ENCODE results near the gene FBXO7.

Gene FBXO7

DNA sequence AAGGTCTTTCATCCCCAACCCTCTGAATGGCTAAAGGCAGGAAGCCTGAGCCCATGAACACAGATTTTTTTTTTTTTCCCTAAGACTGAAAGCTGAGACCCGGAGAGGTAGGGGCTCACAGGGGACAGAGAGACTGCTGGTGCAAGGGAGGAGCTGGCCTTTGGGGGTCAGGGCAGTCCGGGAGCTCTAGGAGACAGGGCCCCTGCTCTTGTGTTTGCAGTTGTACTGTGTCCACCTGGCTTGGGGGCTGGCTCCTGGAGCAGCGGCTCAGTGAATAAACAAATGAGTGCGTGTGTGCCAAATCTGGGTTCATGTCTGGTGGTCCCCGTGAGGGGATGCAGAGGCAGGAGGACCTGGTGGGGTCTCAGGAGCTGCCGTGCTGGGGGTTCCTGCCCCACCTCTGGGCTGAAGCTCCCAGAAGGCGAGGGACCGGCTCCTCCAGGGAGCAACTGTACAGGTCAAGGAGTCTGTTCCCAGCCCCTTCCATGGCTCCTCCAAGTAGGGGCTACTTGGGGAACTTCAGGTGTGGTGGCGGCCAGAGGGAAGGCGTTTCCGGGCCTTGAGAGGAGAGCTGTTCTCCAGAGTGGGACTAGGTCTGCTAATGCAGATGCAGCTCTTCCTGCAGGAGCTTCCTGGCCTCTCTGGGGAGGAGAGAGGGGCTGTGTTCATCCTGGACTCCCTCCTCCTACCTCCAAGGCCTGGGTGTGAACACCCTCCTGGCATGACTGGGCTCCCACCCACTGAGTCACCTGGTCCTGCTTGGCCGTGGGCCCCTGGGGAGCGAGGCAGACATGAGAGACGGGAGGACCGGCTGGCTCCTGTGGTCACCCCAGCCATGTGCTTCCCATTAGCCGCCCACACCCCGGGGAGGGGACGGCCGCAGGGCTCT lies 57.6 kb downstream of the FBXO7 start:
- no peaks in the 10 kb centered on the region for H3K36me3 ChIP-seq (ENCODE audit: insufficient read depth, low read length)
- peak overlapping the region; percentile 64 for H3K9ac ChIP-seq (ENCODE audit: low read depth, low read length)
- 66% methylated on average over 19 of the region's 19 CpGs for WGBS
- H3K4me3 ChIP-seq (ENCODE audit: low read length), result peak overlapping the region; percentile 43
- peaks cover 4% of the 10 kb centered on the region; the same call in 1 of the 2 replicates for H3K4me1 ChIP-seq (ENCODE audit: insufficient read depth, low read length)
- no peaks in the 10 kb centered on the region for H3K9me3 ChIP-seq (ENCODE audit: insufficient read depth, low read depth, low read length)
- H3K27ac ChIP-seq (ENCODE audit: low read depth, low read length), result peak overlapping the region; percentile 93
- no peaks in the 10 kb centered on the region for H3K27me3 ChIP-seq (ENCODE audit: insufficient read depth, low read length)

DNA sequence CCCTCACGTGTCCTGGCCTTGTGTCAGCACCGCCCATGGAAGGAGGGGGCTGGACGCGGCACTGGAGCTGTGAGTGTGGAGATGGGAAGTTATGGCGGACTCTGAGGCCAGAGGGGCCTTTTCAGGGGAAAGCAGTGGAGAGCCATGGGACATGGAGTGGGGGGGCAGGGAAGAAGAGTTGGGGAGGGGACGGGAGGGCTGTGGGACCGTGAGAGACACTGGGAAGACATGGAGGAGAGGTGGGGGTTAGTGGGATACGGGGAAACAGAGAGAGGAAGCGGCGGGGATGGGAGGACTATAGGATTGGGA lies 58.2 kb downstream of the FBXO7 start:
- WGBS, result 91% methylated on average over 10 of the region's 10 CpGs
- no peaks in the 10 kb centered on the region for H3K36me3 ChIP-seq (ENCODE audit: insufficient read depth, low read length)
- no peak overlapping the region for H3K27ac ChIP-seq (ENCODE audit: low read depth, low read length)
- no peaks in the 10 kb centered on the region for H3K27me3 ChIP-seq (ENCODE audit: insufficient read depth, low read length)
- H3K9me3 ChIP-seq (ENCODE audit: insufficient read depth, low read depth, low read length), result no peaks in the 10 kb centered on the region
- no peak overlapping the region for H3K4me3 ChIP-seq (ENCODE audit: low read length)
- H3K4me1 ChIP-seq (ENCODE audit: insufficient read depth, low read length), result peaks cover 4% of the 10 kb centered on the region; the same call in 1 of the 2 replicates
- no peak overlapping the region for H3K9ac ChIP-seq (ENCODE audit: low read depth, low read length)

DNA sequence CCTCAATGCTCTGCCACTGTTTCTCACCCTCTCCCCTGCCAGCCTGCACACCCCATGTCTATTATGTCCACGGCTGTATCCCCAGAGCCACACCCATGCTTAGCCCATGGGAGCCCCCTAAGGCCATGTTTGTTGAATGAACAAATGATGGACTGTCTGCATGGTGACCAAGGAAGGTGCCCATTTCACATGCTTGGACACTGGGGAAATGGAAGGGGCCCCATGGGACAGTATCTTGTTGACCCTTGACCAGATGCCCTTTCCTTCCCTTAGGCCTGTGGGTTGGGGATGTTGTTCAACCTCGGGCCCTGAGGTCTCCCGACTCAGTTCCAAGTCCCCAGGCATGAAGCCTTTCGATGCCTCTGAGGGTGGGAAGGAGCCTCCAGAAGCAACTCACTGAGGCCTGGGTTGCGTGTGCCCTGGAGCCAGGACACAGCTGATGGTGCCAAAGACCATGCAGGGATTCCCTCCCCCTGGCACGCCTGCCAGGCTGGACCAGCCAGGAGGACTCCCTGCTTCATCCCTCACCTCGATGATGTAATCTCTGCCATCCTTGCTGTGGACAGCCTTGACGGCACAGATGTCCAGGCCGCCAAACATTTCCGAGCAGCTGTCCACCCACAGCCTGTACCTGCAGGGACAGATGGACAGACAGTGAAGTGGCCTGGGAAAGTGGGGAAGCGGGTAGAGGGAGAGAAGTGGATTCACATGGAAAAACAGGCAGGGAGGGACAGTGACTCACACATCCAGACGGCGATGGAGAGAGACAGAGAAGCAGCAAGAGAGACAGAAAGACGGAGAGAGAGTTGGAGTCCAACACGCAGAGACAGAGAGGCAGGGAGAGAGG lies 58.9 kb downstream of the FBXO7 start:
- Histone ChIP-seq H3K27ac (ENCODE audit: low read depth, low read length) (no peak overlapping the region), H3K27me3 (ENCODE audit: insufficient read depth, low read length) (no peaks in the 10 kb centered on the region), H3K36me3 (ENCODE audit: insufficient read depth, low read length) (no peaks in the 10 kb centered on the region), H3K9me3 (ENCODE audit: insufficient read depth, low read depth, low read length) (no peaks in the 10 kb centered on the region), H3K4me3 (ENCODE audit: low read length) (no peak overlapping the region), H3K4me1 (ENCODE audit: insufficient read depth, low read length) (peaks cover 4% of the 10 kb centered on the region; the same call in 1 of the 2 replicates), H3K9ac (ENCODE audit: low read depth, low read length) (no peak overlapping the region)
- WGBS, result 91% methylated on average over 15 of the region's 15 CpGs

DNA sequence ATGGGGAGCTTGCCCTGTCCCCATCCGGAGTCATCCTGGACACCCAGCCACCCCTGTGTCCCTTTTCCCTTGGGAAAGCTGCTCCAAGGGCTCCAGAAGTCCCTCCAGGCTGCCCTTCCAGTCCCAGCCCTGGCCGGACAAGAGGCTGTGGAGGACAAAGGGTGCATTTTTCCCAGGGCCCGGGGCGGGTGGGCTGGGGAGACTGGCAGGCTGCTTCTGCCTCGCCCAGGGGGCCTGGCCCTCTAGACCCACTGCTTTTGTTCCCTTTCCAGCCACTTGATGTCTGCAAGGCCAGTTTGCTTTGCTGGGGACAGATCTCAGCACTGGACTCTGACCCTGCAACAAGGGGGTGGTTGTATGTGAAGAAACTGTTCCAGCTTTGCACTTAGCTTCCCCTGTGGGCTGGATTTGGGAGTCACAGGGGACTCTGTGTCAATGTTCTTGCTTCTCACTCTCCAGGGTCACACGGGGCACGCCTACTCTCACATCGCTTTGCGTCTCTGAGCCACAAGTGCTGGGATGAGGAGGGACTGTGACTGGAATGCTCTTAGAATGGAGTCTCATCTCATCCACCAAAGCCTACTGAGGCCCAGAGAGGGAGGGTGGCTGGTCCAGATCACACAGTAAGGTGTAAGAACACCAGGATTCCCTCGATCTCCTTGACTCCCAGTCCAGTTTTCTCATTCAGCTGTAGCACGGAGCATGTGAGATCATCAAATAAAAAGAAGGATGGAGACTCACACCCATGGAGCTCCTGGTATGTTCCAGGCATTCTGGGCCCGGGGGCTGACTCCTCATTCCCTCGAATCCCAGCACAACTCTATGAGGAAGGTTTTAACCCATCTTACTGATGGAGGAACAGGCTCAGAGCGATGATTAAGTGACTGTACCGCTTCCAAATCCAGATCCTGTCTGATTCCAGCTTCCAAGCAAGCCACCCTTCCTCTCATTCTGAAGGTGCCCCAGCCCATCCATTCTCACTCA lies 59.9 kb downstream of the FBXO7 start:
- H3K4me3 ChIP-seq (ENCODE audit: low read length), result no peak overlapping the region
- 92% methylated on average over 15 of the region's 15 CpGs for WGBS
- H3K9me3 ChIP-seq (ENCODE audit: insufficient read depth, low read depth, low read length), result no peaks in the 10 kb centered on the region
- no peak overlapping the region for H3K9ac ChIP-seq (ENCODE audit: low read depth, low read length)
- H3K27ac ChIP-seq (ENCODE audit: low read depth, low read length), result no peak overlapping the region
- H3K27me3 ChIP-seq (ENCODE audit: insufficient read depth, low read length), result no peaks in the 10 kb centered on the region
- H3K4me1 ChIP-seq (ENCODE audit: insufficient read depth, low read length), result peaks cover 4% of the 10 kb centered on the region; the same call in 1 of the 2 replicates
- H3K36me3 ChIP-seq (ENCODE audit: insufficient read depth, low read length), result no peaks in the 10 kb centered on the region

DNA sequence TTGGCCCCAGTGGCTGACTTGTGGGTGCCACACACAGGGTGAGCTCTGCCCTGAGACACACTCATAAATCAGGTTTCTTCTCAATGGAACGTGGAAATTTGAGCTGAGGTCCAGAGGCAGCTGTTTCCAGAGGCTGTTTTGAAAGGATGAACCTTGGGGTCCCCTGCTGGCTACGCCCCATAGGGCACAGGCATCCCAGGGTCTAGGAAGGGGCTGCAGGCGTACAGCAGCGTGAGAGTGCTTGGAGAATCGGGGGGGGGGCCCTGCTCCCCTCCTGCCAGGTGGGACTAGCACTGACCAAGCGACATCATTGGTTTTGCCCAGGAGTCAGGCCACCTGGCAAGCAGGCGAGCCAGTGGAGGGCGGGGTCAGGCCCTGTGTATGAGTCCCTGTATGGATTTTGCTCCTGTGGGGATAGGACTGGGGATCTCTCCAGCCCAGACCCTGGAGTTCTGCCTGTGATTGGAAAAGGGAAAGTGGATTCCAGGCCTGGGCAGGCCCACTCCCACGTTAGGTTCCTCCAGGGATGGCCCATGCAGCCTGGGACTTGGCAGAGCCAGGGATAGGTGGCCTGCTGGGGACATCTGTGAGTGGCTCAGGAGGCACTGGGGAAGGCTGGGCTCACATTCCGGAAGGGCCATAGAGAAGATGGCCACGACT lies 61.0 kb downstream of the FBXO7 start:
- no peaks in the 10 kb centered on the region for H3K9me3 ChIP-seq (ENCODE audit: insufficient read depth, low read depth, low read length)
- H3K27ac ChIP-seq (ENCODE audit: low read depth, low read length), result no peak overlapping the region
- no peak overlapping the region for H3K4me3 ChIP-seq (ENCODE audit: low read length)
- no peaks in the 10 kb centered on the region for H3K36me3 ChIP-seq (ENCODE audit: insufficient read depth, low read length)
- no peak overlapping the region for H3K9ac ChIP-seq (ENCODE audit: low read depth, low read length)
- WGBS, result 90% methylated on average over 11 of the region's 11 CpGs
- peaks cover 4% of the 10 kb centered on the region; the same call in 1 of the 2 replicates for H3K4me1 ChIP-seq (ENCODE audit: insufficient read depth, low read length)
- no peaks in the 10 kb centered on the region for H3K27me3 ChIP-seq (ENCODE audit: insufficient read depth, low read length)

DNA sequence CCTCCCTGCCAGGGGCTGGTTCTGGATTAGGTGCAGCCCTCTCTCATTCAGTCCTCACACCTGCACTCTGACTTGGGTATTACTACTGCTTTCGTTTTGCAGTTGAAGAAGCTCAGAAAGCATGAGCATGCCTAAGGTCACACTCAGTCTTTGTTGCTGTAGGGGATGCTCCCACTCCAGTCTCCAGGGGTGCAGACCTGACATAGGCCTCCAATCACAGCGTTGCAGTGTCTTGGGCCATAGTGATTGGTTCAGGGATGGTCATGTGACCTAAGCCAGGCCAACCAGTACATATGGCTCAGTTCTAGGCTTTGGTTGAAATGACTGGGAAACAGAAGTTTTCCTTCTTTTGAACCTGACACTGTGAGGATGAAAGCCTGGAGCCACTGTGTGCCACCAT lies 61.7 kb downstream of the FBXO7 start:
- Histone ChIP-seq H3K4me1 (ENCODE audit: insufficient read depth, low read length) (peaks cover 4% of the 10 kb centered on the region; the same call in 1 of the 2 replicates), H3K9ac (ENCODE audit: low read depth, low read length) (no peak overlapping the region), H3K27ac (ENCODE audit: low read depth, low read length) (no peak overlapping the region)

DNA sequence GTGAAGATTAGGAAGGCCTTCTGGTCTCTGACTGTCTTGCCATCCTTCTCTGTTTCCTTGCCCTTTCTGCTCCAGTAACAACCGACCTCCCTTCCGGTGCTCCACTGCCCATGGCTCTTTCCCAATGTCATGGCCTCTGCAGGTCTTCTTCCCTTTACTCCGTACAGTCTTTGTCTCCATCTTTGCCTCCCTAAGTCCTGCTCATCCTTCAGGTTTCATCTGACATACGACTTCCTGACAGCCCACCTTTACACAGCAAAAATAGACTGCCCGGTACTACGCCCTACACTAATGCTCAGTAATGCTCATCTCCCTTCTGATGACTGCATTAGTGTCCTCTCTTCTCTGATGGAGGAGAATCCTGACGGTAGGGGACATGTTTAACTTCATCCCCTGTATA lies 63.9 kb downstream of the FBXO7 start:
- Histone ChIP-seq H3K4me3 (ENCODE audit: low read length) (no peak overlapping the region), H3K9me3 (ENCODE audit: insufficient read depth, low read depth, low read length) (no peaks in the 10 kb centered on the region), H3K27ac (ENCODE audit: low read depth, low read length) (no peak overlapping the region), H3K27me3 (ENCODE audit: insufficient read depth, low read length) (no peaks in the 10 kb centered on the region), H3K36me3 (ENCODE audit: insufficient read depth, low read length) (no peaks in the 10 kb centered on the region), H3K9ac (ENCODE audit: low read depth, low read length) (no peak overlapping the region), H3K4me1 (ENCODE audit: insufficient read depth, low read length) (no peaks in the 10 kb centered on the region)
- 94% methylated on average over 7 of the region's 7 CpGs for WGBS

More for the DNA sequence above, 61.7 kb downstream of the FBXO7 start:
- no peak overlapping the region for H3K4me3 ChIP-seq (ENCODE audit: low read length)
- H3K36me3 ChIP-seq (ENCODE audit: insufficient read depth, low read length), result no peaks in the 10 kb centered on the region
- no peaks in the 10 kb centered on the region for H3K9me3 ChIP-seq (ENCODE audit: insufficient read depth, low read depth, low read length)
- no peaks in the 10 kb centered on the region for H3K27me3 ChIP-seq (ENCODE audit: insufficient read depth, low read length)
- WGBS, result 94% methylated on average over 2 of the region's 2 CpGs

DNA sequence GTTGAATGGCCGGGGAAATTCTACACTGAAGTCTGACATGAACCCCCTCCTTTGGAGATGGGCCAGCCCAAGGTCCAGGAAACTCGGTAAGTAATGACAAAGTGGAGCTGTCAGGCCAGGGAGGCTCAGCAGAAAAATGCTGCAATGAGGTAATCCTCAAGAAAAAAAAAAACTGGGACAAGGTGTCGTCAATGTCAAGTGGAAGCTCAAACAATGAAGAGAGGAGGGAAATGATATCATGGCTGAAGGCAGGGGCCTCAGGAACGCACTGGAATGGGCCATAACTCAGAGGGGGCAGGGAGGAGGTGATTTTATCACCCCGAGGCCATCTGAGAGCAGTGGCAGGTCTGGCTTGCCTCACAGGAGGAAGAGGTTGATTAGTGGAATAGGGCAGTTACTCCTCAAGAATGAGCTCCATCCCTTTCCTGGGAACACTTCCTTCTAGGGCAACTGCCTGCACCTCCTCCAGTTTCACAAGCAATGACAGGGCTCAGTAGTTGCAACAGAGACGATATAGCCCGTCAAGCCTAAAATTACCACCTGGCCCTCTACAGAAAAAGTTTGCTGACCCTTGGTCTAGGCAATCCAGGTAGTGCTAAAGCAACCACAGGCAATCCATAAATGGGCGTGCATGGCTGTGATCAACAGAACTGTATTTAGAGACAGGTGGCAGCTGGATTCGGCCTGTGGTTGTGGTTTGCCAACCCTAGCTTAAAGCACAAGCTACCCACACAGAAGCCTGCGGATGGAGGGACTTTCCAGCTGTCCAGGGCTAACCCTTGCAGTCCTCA lies 65.2 kb downstream of the FBXO7 start:
- 78% methylated on average over 10 of the region's 10 CpGs for WGBS
- H3K27ac ChIP-seq (ENCODE audit: low read depth, low read length), result no peak overlapping the region
- no peak overlapping the region for H3K9ac ChIP-seq (ENCODE audit: low read depth, low read length)
- H3K27me3 ChIP-seq (ENCODE audit: insufficient read depth, low read length), result no peaks in the 10 kb centered on the region
- H3K36me3 ChIP-seq (ENCODE audit: insufficient read depth, low read length), result no peaks in the 10 kb centered on the region
- H3K4me3 ChIP-seq (ENCODE audit: low read length), result no peak overlapping the region
- no peaks in the 10 kb centered on the region for H3K4me1 ChIP-seq (ENCODE audit: insufficient read depth, low read length)
- no peaks in the 10 kb centered on the region for H3K9me3 ChIP-seq (ENCODE audit: insufficient read depth, low read depth, low read length)

DNA sequence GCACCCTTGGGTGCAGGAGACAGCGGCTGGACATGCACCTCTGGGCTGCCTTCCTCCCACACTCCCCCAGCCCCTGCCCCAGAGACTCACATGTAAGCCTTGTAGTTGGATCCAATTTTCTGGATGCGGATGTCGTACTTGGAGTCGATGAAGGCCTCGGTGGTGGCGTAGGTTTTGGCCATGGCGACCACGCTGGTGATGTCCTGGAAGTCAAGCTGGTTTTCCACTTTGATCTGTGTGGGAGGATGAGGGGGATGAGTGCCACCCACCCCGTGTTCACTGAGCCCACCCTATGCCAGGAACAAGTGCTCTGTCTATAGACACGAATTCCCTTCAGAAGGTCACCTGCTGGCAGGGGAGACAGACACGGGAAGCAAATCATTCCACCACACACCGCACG lies 66.9 kb downstream of the FBXO7 start:
- Histone ChIP-seq H3K36me3 (ENCODE audit: insufficient read depth, low read length) (no peaks in the 10 kb centered on the region), H3K4me1 (ENCODE audit: insufficient read depth, low read length) (no peaks in the 10 kb centered on the region), H3K4me3 (ENCODE audit: low read length) (no peak overlapping the region), H3K9ac (ENCODE audit: low read depth, low read length) (no peak overlapping the region), H3K27me3 (ENCODE audit: insufficient read depth, low read length) (no peaks in the 10 kb centered on the region), H3K27ac (ENCODE audit: low read depth, low read length) (no peak overlapping the region), H3K9me3 (ENCODE audit: insufficient read depth, low read depth, low read length) (no peaks in the 10 kb centered on the region)
- WGBS, result 91% methylated on average over 13 of the region's 13 CpGs
